HEK293 (cell line): ENCODE data around the gene ZBTB37.

Experiments used
- CTCF ChIA-PET: fragments of 350-600 bp; formaldehyde crosslinking; extraction: SDS; loops from one replicate; lab custom pipeline; 2021; ENCODE audit warnings: antibody characterized with exemption; lab: Yijun Ruan, JAX
- POLR2A ChIA-PET: fragments of 300-600 bp; formaldehyde crosslinking; extraction: SDS; loops from one replicate; lab custom pipeline; 2020; ENCODE audit warnings: antibody characterized with exemption, inconsistent platforms; lab: Yijun Ruan, JAX
- H3K27ac ChIP-seq: fragments of 200-500 bp; sonication (Bioruptor generic); 2 replicates; pipeline ENCODE4 v1.5.1; 2014; ENCODE audit warnings: low read depth, low read length, control low read depth, inconsistent platforms; ENCODE audit errors: extremely low read depth
- H3K36me3 ChIP-seq, 2 experiments: fragments of 200-500 bp in 1 of 2; sonication (Bioruptor generic) in 1 of 2; 1 replicate in 1 of 2; 2 replicates in 1 of 2; pipeline ENCODE4 v1.5.1; 2014 to 2017; ENCODE audit warnings: inconsistent platforms in 2 of 2, low read length in 2 of 2; ENCODE audit not compliant: control insufficient read depth in 2 of 2, insufficient read depth in 1 of 2
- H3K4me1 ChIP-seq: fragments of 200-500 bp; sonication (Bioruptor generic); 2 replicates; pipeline ENCODE4 v1.5.1; 2014; ENCODE audit warnings: mild to moderate bottlenecking, low read length, inconsistent platforms; ENCODE audit not compliant: control insufficient read depth, insufficient read depth
- H3K4me3 ChIP-seq: 2 replicates; pipeline ENCODE4 v1.5.1; 2011; ENCODE audit warnings: low read depth, mild to moderate bottlenecking, control low read depth, low read length, moderate library complexity
- H3K9me3 ChIP-seq: fragments of 200-500 bp; sonication (Bioruptor generic); 2 replicates; pipeline ENCODE4 v1.5.1; 2014; ENCODE audit warnings: low read depth, low read length, inconsistent platforms; ENCODE audit not compliant: control insufficient read depth, insufficient read depth
- BCL11A ChIP-seq: fragments of 450-650 bp; formaldehyde crosslinking; IDR thresholded peaks from 2 replicates; pipeline ENCODE4 v1.5.1; 2016; ENCODE audit warnings: low read depth, missing biosample characterization, missing genetic modification characterization
- GFI1B ChIP-seq: fragments of 450-650 bp; formaldehyde crosslinking; IDR thresholded peaks from 2 replicates; pipeline ENCODE4 v1.5.1; 2016; ENCODE audit warnings: missing biosample characterization, missing genetic modification characterization
- IKZF3 ChIP-seq: fragments of 450-650 bp; IDR thresholded peaks from 2 replicates; pipeline ENCODE4 v1.5.0; 2018; ENCODE audit warnings: missing biosample characterization, mild to moderate bottlenecking, missing genetic modification characterization, moderate library complexity
- KLF8 ChIP-seq: fragments of 450-650 bp; formaldehyde crosslinking; IDR thresholded peaks from 2 replicates; pipeline ENCODE4 v1.5.1; 2016; ENCODE audit warnings: missing biosample characterization, missing genetic modification characterization
- SCRT2 ChIP-seq: fragments of 450-650 bp; formaldehyde crosslinking; IDR thresholded peaks from 2 replicates; pipeline ENCODE4 v1.5.1; 2016; ENCODE audit warnings: missing biosample characterization, missing genetic modification characterization
- YY1 ChIP-seq: fragments of 450-650 bp; formaldehyde crosslinking; IDR thresholded peaks from 2 replicates; pipeline ENCODE4 v1.5.1; 2018; ENCODE audit warnings: missing biosample characterization, missing genetic modification characterization
- YY2 ChIP-seq: fragments of 450-650 bp; formaldehyde crosslinking; IDR thresholded peaks from 2 replicates; pipeline ENCODE4 v1.5.1; 2016; ENCODE audit warnings: missing biosample characterization, missing genetic modification characterization
- ZIC2 ChIP-seq: fragments of 450-650 bp; formaldehyde crosslinking; IDR thresholded peaks from 2 replicates; pipeline ENCODE4 v1.5.1; 2016; ENCODE audit warnings: missing biosample characterization, missing genetic modification characterization
- ZNF112 ChIP-seq: fragments of 450-650 bp; formaldehyde crosslinking; IDR thresholded peaks from 2 replicates; pipeline ENCODE4 v1.5.0; 2017; ENCODE audit warnings: missing biosample characterization, missing genetic modification characterization
- ZNF175 ChIP-seq: fragments of 450-650 bp; formaldehyde crosslinking; IDR thresholded peaks from 2 replicates; pipeline ENCODE4 v1.5.1; 2016; ENCODE audit warnings: missing biosample characterization, missing genetic modification characterization
- ZNF221 ChIP-seq: fragments of 450-650 bp; formaldehyde crosslinking; IDR thresholded peaks from 2 replicates; pipeline ENCODE4 v1.5.1; 2017; ENCODE audit warnings: missing biosample characterization, missing genetic modification characterization, borderline replicate concordance
- ZNF248 ChIP-seq: fragments of 450-650 bp; formaldehyde crosslinking; IDR thresholded peaks from 2 replicates; pipeline ENCODE4 v1.5.1; 2017; ENCODE audit warnings: missing biosample characterization, missing genetic modification characterization
- ZNF350 ChIP-seq: fragments of 450-650 bp; formaldehyde crosslinking; IDR thresholded peaks from 2 replicates; pipeline ENCODE4 v1.5.0; 2017; ENCODE audit warnings: missing biosample characterization, mild to moderate bottlenecking, missing genetic modification characterization
- ZNF398 ChIP-seq: fragments of 450-650 bp; formaldehyde crosslinking; IDR thresholded peaks from 2 replicates; pipeline ENCODE4 v1.5.1; 2017; ENCODE audit warnings: missing biosample characterization, missing genetic modification characterization
- ZNF473 ChIP-seq: fragments of 450-650 bp; formaldehyde crosslinking; IDR thresholded peaks from 2 replicates; pipeline ENCODE4 v1.5.1; 2017; ENCODE audit warnings: missing biosample characterization, missing genetic modification characterization
- ZNF580 ChIP-seq: fragments of 450-650 bp; formaldehyde crosslinking; IDR thresholded peaks from 2 replicates; pipeline ENCODE4 v1.5.1; 2016; ENCODE audit warnings: missing biosample characterization, missing genetic modification characterization
- ZNF610 ChIP-seq: fragments of 450-650 bp; formaldehyde crosslinking; IDR thresholded peaks from 2 replicates; pipeline ENCODE4 v1.5.1; 2016; ENCODE audit warnings: missing biosample characterization, missing genetic modification characterization, borderline replicate concordance
- ZNF654 ChIP-seq: fragments of 450-650 bp; formaldehyde crosslinking; IDR thresholded peaks from 2 replicates; pipeline ENCODE4 v1.5.1; 2016; ENCODE audit warnings: low read depth, missing biosample characterization, missing genetic modification characterization
- ZNF777 ChIP-seq: fragments of 450-650 bp; formaldehyde crosslinking; IDR thresholded peaks from 2 replicates; pipeline ENCODE4 v1.5.1; 2017; ENCODE audit warnings: missing biosample characterization, missing genetic modification characterization, borderline replicate concordance
- ZNF792 ChIP-seq: fragments of 450-650 bp; formaldehyde crosslinking; IDR thresholded peaks from 2 replicates; pipeline ENCODE4 v1.5.1; 2016; ENCODE audit warnings: missing biosample characterization, missing genetic modification characterization
- ZNF830 ChIP-seq: fragments of 450-650 bp; IDR thresholded peaks from 2 replicates; pipeline ENCODE4 v1.5.0; 2018; ENCODE audit warnings: missing biosample characterization, missing genetic modification characterization, low read depth, mild to moderate bottlenecking, moderate library complexity
- ZNF837 ChIP-seq: fragments of 450-650 bp; formaldehyde crosslinking; IDR thresholded peaks from 2 replicates; pipeline ENCODE4 v1.5.1; 2016; ENCODE audit warnings: missing biosample characterization, missing genetic modification characterization
- ZSCAN16 ChIP-seq: fragments of 450-650 bp; formaldehyde crosslinking; IDR thresholded peaks from 2 replicates; pipeline ENCODE4 v1.5.1; 2016; ENCODE audit warnings: missing biosample characterization, missing genetic modification characterization
- TF ChIP-seq, protein P1 (sequence below): fragments of 450-650 bp; IDR thresholded peaks from 2 replicates; pipeline ENCODE4 v1.5.1; 2018; ENCODE audit warnings: missing biosample characterization, mild to moderate bottlenecking, missing genetic modification characterization

Gene ZBTB37

DNA sequence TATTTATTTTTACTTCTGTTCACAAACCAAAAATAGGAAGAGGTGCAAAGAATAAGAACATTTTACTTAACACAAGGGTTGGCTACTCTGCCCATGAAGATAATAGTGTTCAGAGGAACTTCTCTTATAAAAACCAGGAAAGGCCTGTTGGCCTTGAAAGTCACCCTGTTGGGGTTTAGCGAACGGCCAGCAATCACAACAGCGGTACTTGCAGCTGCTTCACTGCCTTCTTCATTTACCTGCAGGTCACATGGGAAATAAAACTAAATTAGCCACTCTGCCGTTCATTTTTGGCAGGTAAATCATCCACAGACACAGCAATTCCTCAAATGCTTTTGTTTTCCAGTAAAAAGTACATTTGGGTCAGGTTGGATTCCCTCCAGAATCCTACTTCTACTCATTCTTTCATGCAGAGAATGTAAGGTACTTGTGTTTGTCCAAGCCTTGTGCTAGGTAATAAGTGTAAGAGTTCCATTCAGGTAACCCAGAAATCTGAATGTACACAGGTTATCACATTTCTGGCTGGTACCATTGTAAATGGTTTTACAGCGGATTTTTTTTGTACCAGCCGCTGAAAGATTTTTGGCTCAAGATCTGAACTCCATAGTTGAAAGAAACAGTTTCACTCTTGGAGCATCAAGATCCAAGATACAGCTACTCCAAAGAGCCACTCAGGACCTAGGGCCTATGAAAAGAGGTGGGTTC lies 35.8 kb downstream of the ZBTB37 start:
- Histone ChIP-seq H3K27ac (no peak overlapping the region), H3K4me3 (no peak overlapping the region), H3K4me1 (no peaks in the 10 kb centered on the region), H3K36me3 (no peaks in the 10 kb centered on the region)
- no peak for TF ChIP-seq ZNF792 (tag by site-specific recombination)
- no peak for TF ChIP-seq KLF8 (tag by site-specific recombination)
- TF ChIP-seq SCRT2, result no peak
- TF ChIP-seq ZNF350, result no peak
- TF ChIP-seq ZNF580 (tag by site-specific recombination), result no peak
- no peak for TF ChIP-seq BCL11A
- no peak for TF ChIP-seq ZNF473 (tag by site-specific recombination)
- TF ChIP-seq YY1 (tag by site-specific recombination), result no peak
- no peak for TF ChIP-seq YY2 (tag by site-specific recombination)
- TF ChIP-seq, all 188 proteins: peak for 0
- CTCF ChIA-PET, result interaction anchor here (0.7 kb wide), 1 partner anchor 296 kb away, joined by 3 read pairs; no protein-coding TSS in a partner anchor
- no peaks in the 10 kb centered on the region for H3K9me3 ChIP-seq
- POLR2A ChIA-PET, result no interaction called here

DNA sequence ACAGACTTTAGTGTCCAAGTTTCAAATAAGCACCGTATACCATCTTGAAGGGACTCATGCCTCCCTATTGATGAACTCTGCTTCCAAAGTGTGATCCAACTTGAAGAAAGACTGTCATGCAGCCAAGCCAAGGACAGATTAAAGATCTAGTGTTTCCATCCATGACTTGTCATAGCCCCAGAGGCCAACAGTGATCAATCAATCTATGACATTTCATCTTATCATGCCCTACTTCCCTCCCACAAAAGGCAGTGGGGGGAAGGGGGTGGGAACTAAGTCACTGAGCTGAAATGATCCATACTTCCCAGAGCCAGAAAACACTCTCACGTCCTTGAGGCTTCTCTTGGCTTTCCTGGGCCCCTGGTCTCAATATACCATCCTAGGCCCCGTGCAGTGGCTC lies 44.9 kb downstream of the ZBTB37 start:
- no peak for TF ChIP-seq ZNF248 (tag by site-specific recombination)
- no peak for TF ChIP-seq ZNF837 (tag by site-specific recombination)
- no peak for TF ChIP-seq ZNF221
- TF ChIP-seq ZNF112 (tag by site-specific recombination), result no peak
- TF ChIP-seq GFI1B (tag by site-specific recombination), result no peak
- no peak for TF ChIP-seq ZNF610 (tag by site-specific recombination)
- TF ChIP-seq ZSCAN16 (tag by site-specific recombination), result no peak
- no peak for TF ChIP-seq ZNF654 (tag by site-specific recombination)
- TF ChIP-seq IKZF3, result no peak
- TF ChIP-seq, protein P1, sequence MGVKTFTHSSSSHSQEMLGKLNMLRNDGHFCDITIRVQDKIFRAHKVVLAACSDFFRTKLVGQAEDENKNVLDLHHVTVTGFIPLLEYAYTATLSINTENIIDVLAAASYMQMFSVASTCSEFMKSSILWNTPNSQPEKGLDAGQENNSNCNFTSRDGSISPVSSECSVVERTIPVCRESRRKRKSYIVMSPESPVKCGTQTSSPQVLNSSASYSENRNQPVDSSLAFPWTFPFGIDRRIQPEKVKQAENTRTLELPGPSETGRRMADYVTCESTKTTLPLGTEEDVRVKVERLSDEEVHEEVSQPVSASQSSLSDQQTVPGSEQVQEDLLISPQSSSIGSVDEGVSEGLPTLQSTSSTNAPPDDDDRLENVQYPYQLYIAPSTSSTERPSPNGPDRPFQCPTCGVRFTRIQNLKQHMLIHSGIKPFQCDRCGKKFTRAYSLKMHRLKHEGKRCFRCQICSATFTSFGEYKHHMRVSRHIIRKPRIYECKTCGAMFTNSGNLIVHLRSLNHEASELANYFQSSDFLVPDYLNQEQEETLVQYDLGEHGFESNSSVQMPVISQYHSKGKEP (tag by site-specific recombination), result no peak
- no peak for TF ChIP-seq ZIC2 (tag by site-specific recombination)
- TF ChIP-seq ZNF830, result no peak
- no peak for TF ChIP-seq ZNF398 (tag by site-specific recombination)
- TF ChIP-seq ZNF175 (tag by site-specific recombination), result no peak
- no peak for TF ChIP-seq ZNF777 (tag by site-specific recombination)
- Histone ChIP-seq H3K27ac (no peak overlapping the region), H3K4me1 (no peaks in the 10 kb centered on the region), H3K4me3 (no peak overlapping the region), H3K36me3 (no peaks in the 10 kb centered on the region), H3K9me3 (no peaks in the 10 kb centered on the region)
- CTCF ChIA-PET, result interaction anchor here (0.7 kb wide), 1 partner anchor 8 kb away, joined by 3 read pairs; no protein-coding TSS in a partner anchor
- POLR2A ChIA-PET, result no interaction called here
